Sigmoid colon (tissue), 4 donors: ENCODE results near the gene MX2.

Experiments used
- EP300 ChIP-seq, 4 donors: sonication (generic); formaldehyde crosslinking; IDR thresholded peaks; one replicate each; pipeline ENCODE4 v1.6.1; 2017; ENCODE audit warnings: antibody characterized with exemption in 4 of 4
- POLR2A ChIP-seq, 2 donors: fragments of 450-650 bp; IDR thresholded peaks; one replicate each; pipeline ENCODE4 v1.6.1; 2016; ENCODE audit warnings: antibody characterized with exemption in 2 of 2, mild to moderate bottlenecking in 2 of 2, moderate library complexity in 2 of 2
- TF ChIP-seq, protein P1 (sequence below), 4 experiments: fragments of 450-650 bp in 3 of 4; fragments of 200-600 bp in 1 of 4; IDR thresholded peaks; one replicate each; pipeline ENCODE4 v1.5.1; 2016 to 2019; ENCODE audit warnings: antibody characterized with exemption in 4 of 4, mild to moderate bottlenecking in 3 of 4, moderate library complexity in 2 of 4

DNA sequence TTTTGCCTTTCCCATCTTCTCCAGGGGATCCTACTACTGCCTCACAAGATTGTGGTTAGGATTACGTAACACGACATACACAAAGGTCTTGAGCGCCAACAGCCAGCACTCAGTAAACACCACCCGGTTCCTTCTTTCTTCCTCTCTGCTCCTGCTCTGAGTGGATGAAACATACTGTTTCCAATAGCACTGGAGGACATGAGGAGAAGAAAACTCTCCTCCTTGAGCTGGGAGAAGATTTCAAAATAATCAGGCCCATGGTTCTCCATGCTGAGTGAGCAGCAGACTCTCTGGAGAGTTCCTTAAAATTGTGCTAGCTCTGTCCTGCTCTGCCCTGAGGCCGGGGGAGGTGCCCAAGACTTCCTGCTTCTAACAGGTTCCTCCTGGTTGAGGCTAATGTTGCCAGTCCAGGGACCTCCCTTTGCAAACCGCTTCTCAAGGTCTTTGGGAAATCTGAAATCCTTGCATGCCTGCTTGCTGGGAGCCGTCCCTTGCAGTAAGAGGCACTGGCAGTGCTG is 34.8 kb downstream of the MX2 start:
- TF ChIP-seq, protein P1, sequence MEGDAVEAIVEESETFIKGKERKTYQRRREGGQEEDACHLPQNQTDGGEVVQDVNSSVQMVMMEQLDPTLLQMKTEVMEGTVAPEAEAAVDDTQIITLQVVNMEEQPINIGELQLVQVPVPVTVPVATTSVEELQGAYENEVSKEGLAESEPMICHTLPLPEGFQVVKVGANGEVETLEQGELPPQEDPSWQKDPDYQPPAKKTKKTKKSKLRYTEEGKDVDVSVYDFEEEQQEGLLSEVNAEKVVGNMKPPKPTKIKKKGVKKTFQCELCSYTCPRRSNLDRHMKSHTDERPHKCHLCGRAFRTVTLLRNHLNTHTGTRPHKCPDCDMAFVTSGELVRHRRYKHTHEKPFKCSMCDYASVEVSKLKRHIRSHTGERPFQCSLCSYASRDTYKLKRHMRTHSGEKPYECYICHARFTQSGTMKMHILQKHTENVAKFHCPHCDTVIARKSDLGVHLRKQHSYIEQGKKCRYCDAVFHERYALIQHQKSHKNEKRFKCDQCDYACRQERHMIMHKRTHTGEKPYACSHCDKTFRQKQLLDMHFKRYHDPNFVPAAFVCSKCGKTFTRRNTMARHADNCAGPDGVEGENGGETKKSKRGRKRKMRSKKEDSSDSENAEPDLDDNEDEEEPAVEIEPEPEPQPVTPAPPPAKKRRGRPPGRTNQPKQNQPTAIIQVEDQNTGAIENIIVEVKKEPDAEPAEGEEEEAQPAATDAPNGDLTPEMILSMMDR (IDR thresholded peaks at IDR 0.05) = no peak
- TF ChIP-seq POLR2A (IDR thresholded peaks at IDR 0.05) = no peak
- no peak for TF ChIP-seq EP300 (IDR thresholded peaks at IDR 0.05)
